Smooth muscle cell (in vitro differentiated cells): Measurements from ENCODE around the gene NDC1. TPM values are rescaled to one million over a fixed set of nuclear protein-coding genes. Genes with fewer than 3 reads are reported as not detected.
A peak's percentile ranks its signal among the peaks of the same experiment; 100 is the strongest.

Source experiments
- DNase-seq: peaks from one replicate; lab custom pipeline; 2025; ENCODE audit not compliant: unreplicated experiment; lab: John Stamatoyannopoulos, UW
- H2AFZ ChIP-seq: fragments of 200-600 bp; sonication (generic); 2 replicates; pipeline ENCODE4 v1.6.0; 2016; ENCODE audit warnings: antibody characterized with exemption, low read depth, mild to moderate bottlenecking
- H3F3A ChIP-seq: fragments of 200-600 bp; sonication (generic); 2 replicates; pipeline ENCODE4 v1.6.0; 2017; ENCODE audit warnings: antibody characterized with exemption, low read depth
- H3K27ac ChIP-seq: fragments of 200-600 bp; sonication (generic); 2 replicates; pipeline ENCODE4 v1.5.1; 2016; ENCODE audit warnings: low read depth, mild to moderate bottlenecking
- H3K27me3 ChIP-seq: fragments of 200-600 bp; sonication (generic); 2 replicates; pipeline ENCODE4 v1.6.1; 2016; ENCODE audit warnings: low read depth, mild to moderate bottlenecking
- H3K36me3 ChIP-seq: fragments of 200-600 bp; sonication (generic); 2 replicates; pipeline ENCODE4 v1.5.1; 2016; ENCODE audit warnings: low read depth
- H3K4me1 ChIP-seq: fragments of 200-600 bp; sonication (generic); 2 replicates; pipeline ENCODE4 v1.5.1; 2016; ENCODE audit warnings: low read depth
- H3K4me2 ChIP-seq: fragments of 200-600 bp; sonication (generic); 2 replicates; pipeline ENCODE4 v1.6.0; 2016; ENCODE audit warnings: mild to moderate bottlenecking
- H3K4me3 ChIP-seq: fragments of 200-600 bp; sonication (generic); 2 replicates; pipeline ENCODE4 v1.5.1; 2016; ENCODE audit warnings: mild to moderate bottlenecking
- H3K79me2 ChIP-seq: fragments of 200-600 bp; sonication (generic); 2 replicates; pipeline ENCODE4 v1.6.0; 2016; ENCODE audit warnings: low read depth, mild to moderate bottlenecking
- H3K9ac ChIP-seq: fragments of 200-600 bp; sonication (generic); 2 replicates; pipeline ENCODE4 v1.6.0; 2016; ENCODE audit warnings: low read depth
- H3K9me3 ChIP-seq: fragments of 200-600 bp; sonication (generic); replicated peaks from 2 replicates; pipeline ENCODE4 v1.5.1; 2016; ENCODE audit warnings: low read depth
- H4K20me1 ChIP-seq: fragments of 200-600 bp; sonication (generic); 2 replicates; pipeline ENCODE4 v1.6.0; 2016; ENCODE audit warnings: low read depth
- CTCF ChIP-seq: fragments of 200-600 bp; sonication (generic); IDR thresholded peaks from 2 replicates; pipeline ENCODE4 v1.5.1; 2017; ENCODE audit warnings: borderline replicate concordance, mild to moderate bottlenecking, antibody characterized with exemption; ENCODE audit not compliant: insufficient read depth, poor library complexity, severe bottlenecking
- WGBS: methylation state at CpG from one replicate; pipeline ENCODE4 v1.1.7; 2016; ENCODE audit warnings: low lambda C conversion rate; 5-methylcytosine and 5-hydroxymethylcytosine counted together
- polyA plus RNA-seq: library from polyadenylated mRNA; unstranded; fragments of >200 nt; fragmentation: Nextera tagmentation; extraction: Ambion mirVana; gene quantifications from 2 replicates; pipeline ENCODE4 v1.2.1, GENCODE V29; 2016
- total RNA-seq: library from RNA; depleted of rRNA; stranded (reverse); fragments of >200 nt; gene quantifications from 2 replicates; pipeline ENCODE4 v1.2.3, GENCODE V29; 2014

The NDC1 gene
- total and polyA plus RNA-seq, 2 experiments from 2014 or later, result 5.5 to 20.2 TPM

- no peaks in the 10 kb centered on the region for H3K27me3 ChIP-seq
- 100% methylated on average over 2 of the region's 2 CpGs for WGBS
- no peaks in the 10 kb centered on the region for H3K4me1 ChIP-seq
- H3F3A ChIP-seq, result no peaks in the 10 kb centered on the region
- peak; percentile 13 for TF ChIP-seq CTCF
- no peak overlapping the region for H3K4me3 ChIP-seq
- H4K20me1 ChIP-seq, result no peaks in the 10 kb centered on the region
- no peaks in the 10 kb centered on the region for H3K9me3 ChIP-seq
- no peaks in the 10 kb centered on the region for H3K79me2 ChIP-seq
- no peak overlapping the region for H3K27ac ChIP-seq
- H2AFZ ChIP-seq, result no peak overlapping the region
- no peak overlapping the region for H3K9ac ChIP-seq
- no peaks in the 10 kb centered on the region for H3K36me3 ChIP-seq
- no peak overlapping the region for H3K4me2 ChIP-seq
- DNase-seq, result no peak
Measured at GRCh38 chr1:53826367-53826766, 11.7 kb downstream of the NDC1 start.

GRCh38 chr1:53825306-53825705, 12.8 kb downstream of the NDC1 start:
- DNase-seq, result no peak
- Histone ChIP-seq H3K27ac (no peak overlapping the region), H3K9ac (no peak overlapping the region), H3K4me3 (no peak overlapping the region), H4K20me1 (no peaks in the 10 kb centered on the region), H3K79me2 (no peaks in the 10 kb centered on the region), H3K4me2 (no peak overlapping the region), H3K36me3 (no peaks in the 10 kb centered on the region), H3K4me1 (no peaks in the 10 kb centered on the region), H2AFZ (no peak overlapping the region), H3F3A (no peaks in the 10 kb centered on the region), H3K27me3 (no peaks in the 10 kb centered on the region), H3K9me3 (no peaks in the 10 kb centered on the region)
- over 99% methylated on average over 6 of the region's 6 CpGs for whole genome bisulfite sequencing
- no peak for TF ChIP-seq CTCF

GRCh38 chr1:53822931-53823330, 15.2 kb downstream of the NDC1 start:
- no peak overlapping the region for H3K27ac ChIP-seq
- WGBS, result 95% methylated on average over 3 of the region's 3 CpGs
- H3K4me1 ChIP-seq, result no peaks in the 10 kb centered on the region
- TF ChIP-seq CTCF, result no peak
- H3K4me2 ChIP-seq, result no peak overlapping the region
- H2AFZ ChIP-seq, result no peak overlapping the region
- H4K20me1 ChIP-seq, result no peaks in the 10 kb centered on the region
- no peak overlapping the region for H3K9ac ChIP-seq
- H3K79me2 ChIP-seq, result no peaks in the 10 kb centered on the region
- no peaks in the 10 kb centered on the region for H3K36me3 ChIP-seq
- no peaks in the 10 kb centered on the region for H3F3A ChIP-seq
- DNase-seq, result no peak
- H3K9me3 ChIP-seq, result no peaks in the 10 kb centered on the region
- no peak overlapping the region for H3K4me3 ChIP-seq
- H3K27me3 ChIP-seq, result no peaks in the 10 kb centered on the region

- H2AFZ ChIP-seq, result no peak overlapping the region
- H3K79me2 ChIP-seq, result no peaks in the 10 kb centered on the region
- H3K27me3 ChIP-seq, result no peaks in the 10 kb centered on the region
- no peak overlapping the region for H3K4me3 ChIP-seq
- H3K4me1 ChIP-seq, result no peaks in the 10 kb centered on the region
- no peaks in the 10 kb centered on the region for H3K9me3 ChIP-seq
- no peak overlapping the region for H3K4me2 ChIP-seq
- no peak for DNase-seq
- H4K20me1 ChIP-seq, result no peaks in the 10 kb centered on the region
- no peak overlapping the region for H3K27ac ChIP-seq
- no peaks in the 10 kb centered on the region for H3F3A ChIP-seq
- no peak overlapping the region for H3K9ac ChIP-seq
- no peak for TF ChIP-seq CTCF
- WGBS, result 98% methylated on average over 5 of the region's 5 CpGs
- H3K36me3 ChIP-seq, result no peaks in the 10 kb centered on the region
Measured at GRCh38 chr1:53821380-53821779, 16.7 kb downstream of the NDC1 start.
